HepG2 (cell line): ENCODE measurements around the gene STK32C. TPM values are rescaled to one million over a fixed set of nuclear protein-coding genes. Genes with fewer than 3 reads are reported as not detected.

Source experiments
- ATAC-seq: fragments of 200-7000 bp; cut with Tn5 transposase; 3 replicates; pipeline ENCODE4 v1.9.1; 2020; ENCODE audit warnings: mild to moderate bottlenecking, moderate library complexity
- BruUV-seq: library from RNA; stranded (reverse); fragments of 400-500 nt; replicated peaks from 2 replicates; lab custom pipeline; 2021; lab: Mats Ljungman, UMichigan
- CTCF ChIA-PET: fragments of 300-600 bp; formaldehyde crosslinking; extraction: SDS; loops from one replicate; lab custom pipeline; 2021; ENCODE audit warnings: low total read pairs, inconsistent platforms, low intra/inter-chr PET ratio; lab: Yijun Ruan, JAX
- POLR2A ChIA-PET: fragments of 350-600 bp; sonication (Branson Sonifier 250); formaldehyde crosslinking; loops from one replicate; lab custom pipeline; 2020; ENCODE audit warnings: antibody characterized with exemption, inconsistent platforms; lab: Yijun Ruan, JAX
- DNase-seq: peaks from one replicate; pipeline ENCODE4 v3.0.0-alpha.2; 2015; ENCODE audit warnings: low spot score
- FAIRE-seq: peaks from 3 replicates; lab custom pipeline; 2011; peaks lifted over from hg19 to GRCh38; lab: Jason Lieb, UNC
- H2AFZ ChIP-seq: one replicate; pipeline ENCODE4 v1.6.1; 2011; ENCODE audit warnings: low read length, inconsistent platforms
- H3K27ac ChIP-seq: fragments of 300-600 bp; 3 replicates; pipeline ENCODE4 v1.8.0; 2011; ENCODE audit warnings: mixed run types, mild to moderate bottlenecking, mixed read lengths, low read length, inconsistent platforms; ENCODE audit not compliant: insufficient read depth; ENCODE audit errors: extremely low read length
- H3K27me3 ChIP-seq, 2 experiments: fragments of 200-600 bp in 1 of 2; 2 replicates in 1 of 2; 3 replicates in 1 of 2; pipeline versions ENCODE4 v1.6.0 to v1.8.0; 2011; ENCODE audit warnings: low read length in 2 of 2, mild to moderate bottlenecking in 2 of 2, moderate library complexity in 2 of 2, inconsistent platforms in 1 of 2; ENCODE audit not compliant: insufficient read depth in 2 of 2, control insufficient read depth in 1 of 2
- H3K36me3 ChIP-seq, 2 experiments: fragments of 200-600 bp in 1 of 2; replicated peaks in 1 of 2; 2 replicates in 1 of 2; 3 replicates in 1 of 2; pipeline versions ENCODE4 v1.5.1 to v1.8.0; 2011; ENCODE audit warnings: low read length in 2 of 2, inconsistent platforms in 1 of 2; ENCODE audit not compliant: insufficient read depth in 2 of 2, control insufficient read depth in 1 of 2
- H3K4me1 ChIP-seq: 2 replicates; pipeline ENCODE4 v1.5.1; 2012; ENCODE audit warnings: low read length, inconsistent platforms; ENCODE audit not compliant: insufficient read depth
- H3K4me2 ChIP-seq: 2 replicates; pipeline ENCODE4 v1.6.0; 2011; ENCODE audit warnings: low read depth, low read length, inconsistent platforms
- H3K4me3 ChIP-seq, 3 experiments: fragments of 200-600 bp in 1 of 3; sonication (generic), shearing (Covaris generic) in 1 of 3; replicated peaks in 1 of 3; 2 replicates each; pipeline ENCODE4 v1.5.1; 2011 to 2016; ENCODE audit warnings: low read length in 3 of 3, inconsistent platforms in 2 of 3, low read depth in 2 of 3, mild to moderate bottlenecking in 2 of 3, control low read depth in 1 of 3, mixed read lengths in 1 of 3; ENCODE audit not compliant: insufficient read depth in 1 of 3
- H3K79me2 ChIP-seq: one replicate; pipeline ENCODE4 v1.6.1; 2011; ENCODE audit warnings: low read length, inconsistent platforms; ENCODE audit not compliant: insufficient read depth
- H3K9ac ChIP-seq: 2 replicates; pipeline ENCODE4 v1.6.0; 2011; ENCODE audit warnings: mild to moderate bottlenecking, low read depth, low read length, inconsistent platforms; ENCODE audit not compliant: insufficient read depth
- H3K9me3 ChIP-seq: 2 replicates; pipeline ENCODE4 v1.5.1; 2012; ENCODE audit warnings: mild to moderate bottlenecking, low read length
- H4K20me1 ChIP-seq: 2 replicates; pipeline ENCODE4 v1.6.0; 2011; ENCODE audit warnings: inconsistent platforms, mild to moderate bottlenecking, low read length, moderate library complexity; ENCODE audit not compliant: insufficient read depth
- ATF6 ChIP-seq: sonication (generic); formaldehyde crosslinking; conservative IDR thresholded peaks from 2 replicates; pipeline ENCODE4 v1.4.0; 2020; ENCODE audit warnings: missing genetic modification reagents
- EEA1 ChIP-seq: sonication (generic); formaldehyde crosslinking; IDR thresholded peaks from 2 replicates; pipeline ENCODE4 v1.5.1; 2020; ENCODE audit warnings: mild to moderate bottlenecking, missing genetic modification reagents, borderline replicate concordance
- GLMP ChIP-seq: sonication (generic); formaldehyde crosslinking; IDR thresholded peaks from 2 replicates; pipeline ENCODE4 v1.9.0; 2021; ENCODE audit warnings: missing genetic modification reagents, mild to moderate bottlenecking, borderline replicate concordance
- ISX ChIP-seq: sonication (generic); formaldehyde crosslinking; conservative IDR thresholded peaks from 2 replicates; pipeline ENCODE4 v1.5.0; 2020; ENCODE audit warnings: missing genetic modification reagents
- LCORL ChIP-seq, 2 experiments: fragments of 450-650 bp in 1 of 2; sonication (generic) in 1 of 2; formaldehyde crosslinking in 1 of 2; IDR thresholded peaks; 2 replicates each; pipeline versions ENCODE4 v1.5.0 to v1.6.1; 2017 to 2020; ENCODE audit warnings: antibody characterized with exemption in 1 of 2, missing genetic modification reagents in 1 of 2
- MYC ChIP-seq: sonication (generic); formaldehyde crosslinking; IDR thresholded peaks from 2 replicates; pipeline ENCODE4 v1.9.0; 2021; ENCODE audit warnings: missing genetic modification reagents, borderline replicate concordance
- ZNF337 ChIP-seq: sonication (generic); formaldehyde crosslinking; IDR thresholded peaks from 2 replicates; pipeline ENCODE4 v1.5.1; 2020; ENCODE audit warnings: missing genetic modification reagents, low read depth, mild to moderate bottlenecking, borderline replicate concordance
- ZNF460 ChIP-seq: sonication (generic); formaldehyde crosslinking; IDR thresholded peaks from 2 replicates; pipeline ENCODE4 v1.5.1; 2020; ENCODE audit warnings: missing genetic modification reagents, mild to moderate bottlenecking, borderline replicate concordance
- ZNF609 ChIP-seq: sonication (generic); formaldehyde crosslinking; IDR thresholded peaks from 2 replicates; pipeline ENCODE4 v1.4.0; 2020; ENCODE audit warnings: mild to moderate bottlenecking, missing genetic modification reagents, borderline replicate concordance
- WGBS: methylation state at CpG from one replicate; pipeline ENCODE4 v1.1.6; 2017; ENCODE audit warnings: low lambda C conversion rate; 5-methylcytosine and 5-hydroxymethylcytosine counted together
- in situ Hi-C: cut with HindIII; loops from 2 replicates; pipeline ENCODE4 v1.10.0; 2017; ENCODE audit warnings: low pct_unique_long_range_greater_than_20kb; ENCODE audit not compliant: extremely low pct_ligation_motif_present
- intact Hi-C: fragments of 100-400 bp; cut with micrococcal nuclease; formaldehyde crosslinking; loops from one replicate; pipeline ENCODE4 v1.10.0; 2022; ENCODE audit not compliant: unreplicated experiment
- polyA plus RNA-seq, 8 experiments: library from polyadenylated mRNA; depleted of rRNA in 3 of 8; stranded (reverse) in 7 of 8; unstranded in 1 of 8; fragments of >200 nt; fragmentation: Illumina TruSeq in 4 of 8; extraction: Trizol in 4 of 8; gene quantifications; 2 replicates each; pipeline versions ENCODE4 v1.2.1 to v1.2.3, GENCODE V29; 2011 to 2016; ENCODE audit warnings: low read depth in 4 of 8, missing spikeins in 1 of 8, mixed read lengths in 1 of 8; ENCODE audit not compliant: insufficient read depth in 1 of 8
- total RNA-seq, 5 experiments: library from RNA; depleted of rRNA; stranded (reverse); fragments of >200 nt; fragmentation: Illumina TruSeq; extraction: Trizol; gene quantifications; 2 replicates each; pipeline ENCODE4 v1.2.3, GENCODE V29; 2016; ENCODE audit warnings: low read depth in 1 of 5

STK32C gene
- total and polyA plus RNA-seq, 2 of the 13 experiments (the other 11 are each of a cell fraction or from before 2014, with no cell fraction given), result 10.9 to 19.4 TPM

- Histone ChIP-seq H3K27ac (no peak overlapping the region), H3K9me3 (no peaks in the 10 kb centered on the region), H3K27me3 (no peaks in the 10 kb centered on the region), H3K4me3 (no peak overlapping the region), H3K9ac (no peak overlapping the region), H2AFZ (no peak overlapping the region), H3K36me3 (no peaks in the 10 kb centered on the region; a peak in 1 of 5 replicates), H3K4me1 (peaks cover 10% of the 10 kb centered on the region; the same call in 1 of the 2 replicates), H3K4me2 (no peak overlapping the region), H4K20me1 (no peaks in the 10 kb centered on the region), H3K79me2 (no peaks in the 10 kb centered on the region)
- no peak for ATAC-seq
- ChIA-PET CTCF (no interaction called here), POLR2A (no interaction called here)
- in situ Hi-C loops, result no loop called here
- intact Hi-C loops, result no loop called here
- no peak for DNase-seq
- no TSS peak for BruUV-seq
- 98% methylated on average over 22 of the region's 23 CpGs for WGBS
- FAIRE-seq, result no peak
- TF ChIP-seq EEA1 (CRISPR knock-in tag) (no peak), LCORL (IDR thresholded peaks at IDR 0.05) (peak; percentile 84), LCORL (CRISPR knock-in tag; IDR thresholded peaks at IDR 0.05) (no peak)
These were observed 97.7 kb downstream of the STK32C start for GRCh38 chr10:132209978-132210530.

DNA sequence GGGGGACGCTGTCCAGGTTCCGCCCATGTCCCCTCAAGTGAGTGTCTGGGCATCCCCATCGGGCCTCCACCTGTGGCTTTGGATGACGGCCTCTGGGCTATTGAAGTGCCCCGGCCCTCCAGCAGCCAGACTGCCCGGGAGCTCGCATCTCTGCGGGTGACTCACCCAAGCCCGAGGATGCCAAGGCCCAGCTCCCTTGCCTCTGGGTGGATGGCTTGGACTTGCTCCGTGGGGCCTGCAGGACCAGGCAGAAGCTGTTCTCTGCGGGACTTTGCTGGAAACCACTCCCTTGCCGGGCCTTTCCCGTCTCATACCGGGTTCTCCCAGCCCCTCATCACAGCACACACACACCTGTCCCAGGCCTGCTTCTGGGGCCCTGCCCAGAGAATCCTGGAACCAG lies 98.6 kb downstream of the STK32C start:
- ChIA-PET POLR2A (no interaction called here), CTCF (no interaction called here)
- intact Hi-C loops, result no loop called here
- Histone ChIP-seq H3K9me3 (no peaks in the 10 kb centered on the region), H4K20me1 (no peaks in the 10 kb centered on the region), H3K4me1 (peaks cover 10% of the 10 kb centered on the region; the same call in 1 of the 2 replicates), H3K9ac (no peak overlapping the region), H3K4me3 (no peak overlapping the region), H2AFZ (no peak overlapping the region), H3K27me3 (no peaks in the 10 kb centered on the region), H3K79me2 (no peaks in the 10 kb centered on the region), H3K36me3 (no peaks in the 10 kb centered on the region; a peak in 1 of 5 replicates), H3K4me2 (no peak overlapping the region), H3K27ac (no peak overlapping the region)
- no TSS peak for BruUV-seq
- ATAC-seq, result no peak
- in situ Hi-C loops, result no loop called here
- DNase-seq, result no peak
- 91% methylated on average over 7 of the region's 14 CpGs for WGBS
- FAIRE-seq, result no peak
- no peak for TF ChIP-seq ZNF609 (CRISPR knock-in tag)
- no peak for TF ChIP-seq MYC (CRISPR knock-in tag)
- no peak for TF ChIP-seq ATF6 (CRISPR knock-in tag)
- TF ChIP-seq ZNF337 (CRISPR knock-in tag), result no peak
- no peak for TF ChIP-seq GLMP (CRISPR knock-in tag)
- TF ChIP-seq ZNF460, result no peak
- no peak for TF ChIP-seq ISX (CRISPR knock-in tag)
